Lung (tissue), 12 donors: ENCODE measurements around the gene PARD3. TPM values are rescaled to one million over a fixed set of nuclear protein-coding genes. Genes with fewer than 3 reads are reported as not detected.

ENCODE experiments used
- ATAC-seq: fragments of 200-7000 bp; cut with Tn5 transposase; one replicate; pipeline ENCODE4 v1.9.1; 2020; ENCODE audit warnings: moderate number of reproducible peaks; ENCODE audit not compliant: insufficient read depth, low FRiP score
- DNase-seq, 3 donors: peaks; one replicate each; pipeline ENCODE4 v3.0.0-alpha.2; 2013 to 2017
- H3K27ac ChIP-seq, 2 donors: one replicate each; pipeline ENCODE4 v1.5.1; 2013; ENCODE audit warnings: mild to moderate bottlenecking in 2 of 2, moderate library complexity in 2 of 2, control low read depth in 1 of 2, inconsistent platforms in 1 of 2, low read depth in 1 of 2, low read length in 1 of 2
- H3K27me3 ChIP-seq, 3 donors: one replicate each; pipeline ENCODE4 v1.5.1; 2013; ENCODE audit warnings: low read length in 2 of 3; ENCODE audit not compliant: control insufficient read depth in 3 of 3, insufficient read depth in 3 of 3
- H3K36me3 ChIP-seq, 4 donors: one replicate each; pipeline ENCODE4 v1.5.1; 2013; ENCODE audit warnings: low read length in 4 of 4, mild to moderate bottlenecking in 1 of 4, moderate library complexity in 1 of 4; ENCODE audit not compliant: control insufficient read depth in 4 of 4, insufficient read depth in 4 of 4
- H3K4me1 ChIP-seq, 5 donors: one replicate each; pipeline ENCODE4 v1.5.1; 2013; ENCODE audit warnings: low read length in 5 of 5, mild to moderate bottlenecking in 2 of 5, moderate library complexity in 1 of 5; ENCODE audit not compliant: control insufficient read depth in 5 of 5, insufficient read depth in 5 of 5
- H3K4me3 ChIP-seq: one replicate; pipeline ENCODE4 v1.5.1; 2013; ENCODE audit warnings: mild to moderate bottlenecking, control low read depth, moderate library complexity
- H3K9ac ChIP-seq, 2 donors: one replicate each; pipeline ENCODE4 v1.5.1; 2013; ENCODE audit warnings: low read length in 2 of 2, control low read depth in 1 of 2; ENCODE audit not compliant: insufficient read depth in 1 of 2
- H3K9me3 ChIP-seq, 4 donors: one replicate each; pipeline ENCODE4 v1.5.1; 2013; ENCODE audit warnings: low read length in 3 of 4, mild to moderate bottlenecking in 1 of 4, moderate library complexity in 1 of 4; ENCODE audit not compliant: control insufficient read depth in 4 of 4, insufficient read depth in 3 of 4
- WGBS, 2 donors: extraction: QIAGEN DNeasy Blood & Tissue Kit; methylation state at CpG; one replicate each; pipeline ENCODE4 v1.1.7; 2013; 5-methylcytosine and 5-hydroxymethylcytosine counted together
- polyA plus RNA-seq, 2 donors: library from polyadenylated mRNA; stranded (reverse); fragments of 200-250 nt; gene quantifications; one replicate each; pipeline ENCODE4 v1.2.1, GENCODE V29; 2013
- total RNA-seq, 2 donors: library from RNA; depleted of rRNA in 1 of 2; stranded (reverse); fragments of >200 nt in 1 of 2; gene quantifications; one replicate each; pipeline ENCODE4 v1.2.1, GENCODE V29; 2014 to 2021
- TF ChIP-seq, protein P1 (sequence below): IDR thresholded peaks from 2 replicates; pipeline ENCODE4 v1.5.1; 2012; ENCODE audit warnings: mild to moderate bottlenecking; ENCODE audit errors: control extremely low read depth, extremely low read depth
- donor health status: control.
- donor health status: control.
- donor health status: Bipolar disorder and iron deficiency.
- donor health status: healthy.
- donor health status: DM: yes; HTN: yes; CAD: no.

PARD3 gene
- total and polyA plus RNA-seq, 4 donors = 10.3 to 69.2 (median 27.6) TPM

DNA sequence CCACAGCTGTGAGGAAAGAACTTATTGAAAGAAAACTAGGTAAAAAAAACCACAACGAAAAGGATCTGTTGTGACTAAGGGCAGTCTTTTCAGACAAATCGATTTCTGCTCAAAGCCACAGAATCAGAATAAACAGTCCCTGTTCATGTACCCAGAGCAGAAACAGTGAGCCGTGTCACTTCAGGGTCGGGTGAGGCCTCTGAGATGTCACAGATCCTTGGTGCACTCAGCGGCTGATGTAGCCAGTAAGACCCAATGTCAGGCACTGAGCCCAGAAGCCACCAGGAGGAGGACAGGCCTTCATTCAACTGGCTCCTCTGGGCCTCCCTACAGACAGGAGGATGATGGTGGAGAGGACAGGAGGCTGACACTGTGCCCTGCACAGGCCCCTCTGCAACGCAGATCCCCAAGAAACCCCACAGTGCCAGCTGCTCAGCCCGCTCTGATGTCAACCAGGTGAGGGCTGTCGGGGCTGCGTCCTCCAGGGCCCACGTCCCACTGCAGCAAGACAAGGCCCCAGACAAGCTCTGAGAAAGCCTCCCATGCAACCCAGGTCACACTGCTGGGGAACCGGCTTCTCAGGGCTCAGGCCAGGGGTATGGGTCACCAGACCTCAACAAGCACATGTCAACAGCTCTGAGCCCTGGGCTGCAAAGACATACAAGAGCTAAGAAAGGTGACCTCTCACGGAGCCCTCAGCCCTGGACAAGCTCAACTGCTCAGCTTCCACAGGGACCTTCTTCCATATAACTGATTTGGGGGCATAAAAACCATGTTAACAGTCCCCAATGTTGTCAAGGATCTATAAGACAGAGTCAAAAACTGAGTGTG lies 190.6 kb downstream of the PARD3 start:
- Histone ChIP-seq H3K9me3 (no peaks in the 10 kb centered on the region), H3K9ac (no peak overlapping the region), H3K36me3 (no peaks in the 10 kb centered on the region), H3K27me3 (no peaks in the 10 kb centered on the region), H3K4me1 (peaks cover 5 to 51% (median 11%) of the 10 kb centered on the region in 5 donors), H3K27ac (no peak overlapping the region), H3K4me3 (no peak overlapping the region)
- no peak for DNase-seq
- 93 to 95% methylated on average over 12 of the region's 12 CpGs for WGBS, 2 donors
- no peak for ATAC-seq
- TF ChIP-seq, protein P1, sequence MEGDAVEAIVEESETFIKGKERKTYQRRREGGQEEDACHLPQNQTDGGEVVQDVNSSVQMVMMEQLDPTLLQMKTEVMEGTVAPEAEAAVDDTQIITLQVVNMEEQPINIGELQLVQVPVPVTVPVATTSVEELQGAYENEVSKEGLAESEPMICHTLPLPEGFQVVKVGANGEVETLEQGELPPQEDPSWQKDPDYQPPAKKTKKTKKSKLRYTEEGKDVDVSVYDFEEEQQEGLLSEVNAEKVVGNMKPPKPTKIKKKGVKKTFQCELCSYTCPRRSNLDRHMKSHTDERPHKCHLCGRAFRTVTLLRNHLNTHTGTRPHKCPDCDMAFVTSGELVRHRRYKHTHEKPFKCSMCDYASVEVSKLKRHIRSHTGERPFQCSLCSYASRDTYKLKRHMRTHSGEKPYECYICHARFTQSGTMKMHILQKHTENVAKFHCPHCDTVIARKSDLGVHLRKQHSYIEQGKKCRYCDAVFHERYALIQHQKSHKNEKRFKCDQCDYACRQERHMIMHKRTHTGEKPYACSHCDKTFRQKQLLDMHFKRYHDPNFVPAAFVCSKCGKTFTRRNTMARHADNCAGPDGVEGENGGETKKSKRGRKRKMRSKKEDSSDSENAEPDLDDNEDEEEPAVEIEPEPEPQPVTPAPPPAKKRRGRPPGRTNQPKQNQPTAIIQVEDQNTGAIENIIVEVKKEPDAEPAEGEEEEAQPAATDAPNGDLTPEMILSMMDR = no peak

DNA sequence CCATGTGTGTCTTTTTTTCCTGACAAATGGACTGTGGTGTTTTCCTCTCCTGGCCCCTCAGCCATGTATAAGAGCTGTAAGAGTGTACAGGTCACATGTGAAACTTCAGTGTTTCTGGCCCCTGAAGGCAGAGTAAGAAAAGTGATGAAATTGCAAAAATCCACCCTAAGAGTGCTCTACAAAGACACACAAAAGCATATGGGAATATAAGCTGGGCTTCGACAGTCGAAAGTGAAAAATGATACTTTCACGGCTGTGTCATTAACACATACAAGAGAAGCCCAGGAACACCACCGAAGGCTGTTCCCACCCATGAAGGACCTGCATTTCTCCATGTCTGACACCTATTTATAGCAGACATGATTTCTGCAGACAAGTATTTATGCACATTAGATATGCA lies 192.2 kb downstream of the PARD3 start:
- Histone ChIP-seq H3K4me3 (no peak overlapping the region), H3K4me1 (peaks cover 1 to 35% (median 9%) of the 10 kb centered on the region in 5 donors), H3K27ac (no peak overlapping the region), H3K9me3 (no peaks in the 10 kb centered on the region), H3K9ac (no peak overlapping the region), H3K27me3 (no peaks in the 10 kb centered on the region), H3K36me3 (no peaks in the 10 kb centered on the region)
- no peak for ATAC-seq
- DNase-seq = no peak
- 95 to 96% methylated on average over 4 of the region's 4 CpGs for WGBS, 2 donors
- TF ChIP-seq, protein P1 = no peak

GRCh38 chr10:34618611-34619010 lies 196.5 kb downstream of the PARD3 start:
- Histone ChIP-seq H3K9me3 (no peaks in the 10 kb centered on the region), H3K4me3 (no peak overlapping the region), H3K9ac (no peak overlapping the region), H3K27ac (no peak overlapping the region), H3K4me1 (peaks cover 0 to 14% (median 4%) of the 10 kb centered on the region in 5 donors), H3K36me3 (no peaks in the 10 kb centered on the region), H3K27me3 (no peaks in the 10 kb centered on the region)
- TF ChIP-seq, protein P1 = no peak
- WGBS, 2 donors = 81 to 94% methylated on average over 2 of the region's 2 CpGs
- ATAC-seq = no peak
- DNase-seq = no peak
